WTC11 (cell line): ENCODE data around the gene ERG28. TPM values are rescaled to one million over a fixed set of nuclear protein-coding genes. Genes with fewer than 3 reads are reported as not detected.
"Not testable (repeated sequence)": the region's sequence is repeated elsewhere in the genome, so short reads cannot be mapped to it uniquely, and the experiment has no call there.

Experiments
- ATAC-seq: fragments of 200-7000 bp; cut with Tn5 transposase; 2 replicates; pipeline ENCODE4 v1.10.0; 2021; ENCODE audit warnings: mild to moderate bottlenecking, moderate library complexity
- CTCF ChIA-PET: fragments of 300-600 bp; sonication (Branson Sonifier 250); formaldehyde crosslinking; loops from one replicate; lab custom pipeline; 2021; ENCODE audit warnings: antibody characterized with exemption; lab: Charles Lee
- POLR2A ChIA-PET: fragments of 350-600 bp; sonication (Branson Sonifier 250); formaldehyde crosslinking; loops from one replicate; lab custom pipeline; 2021; ENCODE audit warnings: antibody characterized with exemption; lab: Charles Lee
- DNase-seq: peaks from one replicate; pipeline ENCODE4 v3.0.0; 2021; ENCODE audit warnings: low spot score
- H3K27ac Mint-ChIP-seq: 2 replicates; pipeline ENCODE4 v1.8.0; 2021; ENCODE audit warnings: mixed read lengths
- H3K27me3 Mint-ChIP-seq: 2 replicates; pipeline ENCODE4 v1.8.0; 2021; ENCODE audit warnings: low read depth, mild to moderate bottlenecking, moderate library complexity, mixed read lengths
- H3K36me3 Mint-ChIP-seq: 2 replicates; pipeline ENCODE4 v1.8.0; 2021; ENCODE audit warnings: mixed read lengths
- H3K4me1 Mint-ChIP-seq: 2 replicates; pipeline ENCODE4 v1.8.0; 2022; ENCODE audit warnings: mixed read lengths
- H3K4me3 Mint-ChIP-seq: 2 replicates; pipeline ENCODE4 v1.8.0; 2021; ENCODE audit warnings: mild to moderate bottlenecking, moderate library complexity, mixed read lengths
- H3K9me3 Mint-ChIP-seq: 2 replicates; pipeline ENCODE4 v1.8.0; 2021; ENCODE audit warnings: mixed read lengths
- CREB1 ChIP-seq: sonication (generic); formaldehyde crosslinking; IDR thresholded peaks from 2 replicates; pipeline ENCODE4 v1.8.0; 2023; ENCODE audit warnings: mild to moderate bottlenecking, missing genetic modification reagents
- HMGA2 ChIP-seq: fragments of 250-450 bp; sonication (Bioruptor Pico); IDR thresholded peaks from 2 replicates; pipeline ENCODE4 v1.4.0; 2021; ENCODE audit warnings: mild to moderate bottlenecking, moderate library complexity
- JUN ChIP-seq: sonication (generic); formaldehyde crosslinking; IDR thresholded peaks from 2 replicates; pipeline ENCODE4 v1.8.0; 2023; ENCODE audit warnings: mild to moderate bottlenecking, missing genetic modification reagents
- MYBL2 ChIP-seq: sonication (generic); formaldehyde crosslinking; IDR thresholded peaks from 2 replicates; pipeline ENCODE4 v1.8.1; 2023; ENCODE audit warnings: mild to moderate bottlenecking, moderate library complexity, missing genetic modification reagents
- NFE2L1 ChIP-seq: sonication (generic); formaldehyde crosslinking; IDR thresholded peaks from 2 replicates; pipeline ENCODE4 v1.8.1; 2023; ENCODE audit warnings: missing genetic modification reagents
- NFYB ChIP-seq: sonication (generic); formaldehyde crosslinking; conservative IDR thresholded peaks from 2 replicates; pipeline ENCODE4 v1.8.0; 2022; ENCODE audit warnings: low read depth, missing genetic modification reagents
- NR2C2 ChIP-seq: sonication (generic); formaldehyde crosslinking; IDR thresholded peaks from 2 replicates; pipeline ENCODE4 v1.8.0; 2022; ENCODE audit warnings: mild to moderate bottlenecking, missing genetic modification reagents
- RELA ChIP-seq: sonication (generic); formaldehyde crosslinking; IDR thresholded peaks from 2 replicates; pipeline ENCODE4 v1.8.1; 2022; ENCODE audit warnings: missing genetic modification reagents, mild to moderate bottlenecking, borderline replicate concordance
- ZNF121 ChIP-seq: sonication (generic); formaldehyde crosslinking; IDR thresholded peaks from 2 replicates; pipeline ENCODE4 v1.8.0; 2023; ENCODE audit warnings: missing genetic modification reagents
- ZNF232 ChIP-seq: sonication (generic); formaldehyde crosslinking; IDR thresholded peaks from 2 replicates; pipeline ENCODE4 v1.8.0; 2022; ENCODE audit warnings: mild to moderate bottlenecking, missing genetic modification reagents
- ZNF396 ChIP-seq: fragments of 250-450 bp; sonication (Bioruptor Pico); IDR thresholded peaks from 2 replicates; pipeline ENCODE4 v1.8.0; 2021; ENCODE audit warnings: mild to moderate bottlenecking, moderate library complexity, borderline replicate concordance
- total RNA-seq: library from RNA; stranded (reverse); gene quantifications from 3 replicates; pipeline ENCODE4 v1.2.3, GENCODE V29; 2021
- TF ChIP-seq, protein P1 (sequence below): sonication (generic); formaldehyde crosslinking; IDR thresholded peaks from 2 replicates; pipeline ENCODE4 v1.8.0; 2023; ENCODE audit warnings: missing genetic modification reagents, mild to moderate bottlenecking, borderline replicate concordance
- TF ChIP-seq, protein P2 (sequence below): sonication (generic); formaldehyde crosslinking; conservative IDR thresholded peaks from 2 replicates; pipeline ENCODE4 v1.8.1; 2022; ENCODE audit warnings: mild to moderate bottlenecking, missing genetic modification reagents
- TF ChIP-seq, protein P3 (sequence below): sonication (generic); formaldehyde crosslinking; IDR thresholded peaks from 2 replicates; pipeline ENCODE4 v1.8.0; 2022; ENCODE audit warnings: mild to moderate bottlenecking, missing genetic modification reagents
- TF ChIP-seq, protein P4 (sequence below): fragments of 250-450 bp; sonication (Bioruptor Pico); IDR thresholded peaks from 2 replicates; pipeline ENCODE4 v1.9.0; 2021; ENCODE audit warnings: mild to moderate bottlenecking
- TF ChIP-seq, protein P5 (sequence below): sonication (generic); formaldehyde crosslinking; IDR thresholded peaks from 2 replicates; pipeline ENCODE4 v1.8.1; 2022; ENCODE audit warnings: missing genetic modification reagents, borderline replicate concordance
- TF ChIP-seq, protein P6 (sequence below): sonication (generic); formaldehyde crosslinking; IDR thresholded peaks from 2 replicates; pipeline ENCODE4 v1.8.1; 2022; ENCODE audit warnings: low read depth, missing genetic modification reagents, borderline replicate concordance
- TF ChIP-seq, protein P7 (sequence below): sonication (generic); formaldehyde crosslinking; IDR thresholded peaks from 2 replicates; pipeline ENCODE4 v1.8.0; 2023; ENCODE audit warnings: mild to moderate bottlenecking, missing genetic modification reagents

ERG28 gene
- total RNA-seq, 1 experiment from 2014 or later: 27.9 TPM

DNA sequence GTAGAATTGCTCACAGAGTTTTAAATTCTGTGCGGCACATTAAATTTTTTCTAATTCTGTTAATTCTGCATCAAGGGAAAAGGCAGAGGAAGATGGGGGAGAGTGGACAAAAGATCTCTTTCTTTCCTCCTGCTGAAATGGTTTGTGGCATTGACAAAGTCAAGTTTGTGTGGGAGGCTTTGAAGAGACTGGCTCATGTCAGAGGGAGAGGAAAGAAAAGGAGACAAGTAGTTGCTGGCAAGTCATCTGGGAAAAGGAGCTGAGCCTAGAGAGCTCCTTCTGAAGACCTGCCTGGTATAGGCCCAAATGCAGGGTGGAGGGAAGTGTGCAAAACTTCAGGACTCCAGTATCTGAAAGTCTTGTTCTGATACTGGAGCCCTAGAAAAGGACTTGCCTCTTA, 36.7 kb upstream of the ERG28 start:
- Mint-ChIP-seq H3K36me3 (peaks cover 66% of the 10 kb centered on the region), H3K4me1 (no peaks in the 10 kb centered on the region), H3K4me3 (no peak overlapping the region), H3K27ac (no peak overlapping the region), H3K27me3 (no peaks in the 10 kb centered on the region), H3K9me3 (peaks cover 22% of the 10 kb centered on the region)
- POLR2A ChIA-PET: no interaction called here
- CTCF ChIA-PET: interaction anchor here (1.2 to 1.5 kb wide), 2 partner anchors 12 to 177 kb away, joined by 3 to 7 read pairs; no protein-coding TSS in a partner anchor
- ATAC-seq (no peak), DNase-seq (no peak)
- TF ChIP-seq CREB1 (no peak), RELA (CRISPR knock-in tag) (no peak), JUN (CRISPR knock-in tag) (no peak), ZNF121 (CRISPR knock-in tag) (no peak), ZNF396 (no peak), HMGA2 (CRISPR knock-in tag) (no peak), NFE2L1 (no peak)
- TF ChIP-seq, protein P1, sequence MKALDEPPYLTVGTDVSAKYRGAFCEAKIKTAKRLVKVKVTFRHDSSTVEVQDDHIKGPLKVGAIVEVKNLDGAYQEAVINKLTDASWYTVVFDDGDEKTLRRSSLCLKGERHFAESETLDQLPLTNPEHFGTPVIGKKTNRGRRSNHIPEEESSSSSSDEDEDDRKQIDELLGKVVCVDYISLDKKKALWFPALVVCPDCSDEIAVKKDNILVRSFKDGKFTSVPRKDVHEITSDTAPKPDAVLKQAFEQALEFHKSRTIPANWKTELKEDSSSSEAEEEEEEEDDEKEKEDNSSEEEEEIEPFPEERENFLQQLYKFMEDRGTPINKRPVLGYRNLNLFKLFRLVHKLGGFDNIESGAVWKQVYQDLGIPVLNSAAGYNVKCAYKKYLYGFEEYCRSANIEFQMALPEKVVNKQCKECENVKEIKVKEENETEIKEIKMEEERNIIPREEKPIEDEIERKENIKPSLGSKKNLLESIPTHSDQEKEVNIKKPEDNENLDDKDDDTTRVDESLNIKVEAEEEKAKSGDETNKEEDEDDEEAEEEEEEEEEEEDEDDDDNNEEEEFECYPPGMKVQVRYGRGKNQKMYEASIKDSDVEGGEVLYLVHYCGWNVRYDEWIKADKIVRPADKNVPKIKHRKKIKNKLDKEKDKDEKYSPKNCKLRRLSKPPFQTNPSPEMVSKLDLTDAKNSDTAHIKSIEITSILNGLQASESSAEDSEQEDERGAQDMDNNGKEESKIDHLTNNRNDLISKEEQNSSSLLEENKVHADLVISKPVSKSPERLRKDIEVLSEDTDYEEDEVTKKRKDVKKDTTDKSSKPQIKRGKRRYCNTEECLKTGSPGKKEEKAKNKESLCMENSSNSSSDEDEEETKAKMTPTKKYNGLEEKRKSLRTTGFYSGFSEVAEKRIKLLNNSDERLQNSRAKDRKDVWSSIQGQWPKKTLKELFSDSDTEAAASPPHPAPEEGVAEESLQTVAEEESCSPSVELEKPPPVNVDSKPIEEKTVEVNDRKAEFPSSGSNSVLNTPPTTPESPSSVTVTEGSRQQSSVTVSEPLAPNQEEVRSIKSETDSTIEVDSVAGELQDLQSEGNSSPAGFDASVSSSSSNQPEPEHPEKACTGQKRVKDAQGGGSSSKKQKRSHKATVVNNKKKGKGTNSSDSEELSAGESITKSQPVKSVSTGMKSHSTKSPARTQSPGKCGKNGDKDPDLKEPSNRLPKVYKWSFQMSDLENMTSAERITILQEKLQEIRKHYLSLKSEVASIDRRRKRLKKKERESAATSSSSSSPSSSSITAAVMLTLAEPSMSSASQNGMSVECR (CRISPR knock-in tag): no peak
- TF ChIP-seq, protein P2, sequence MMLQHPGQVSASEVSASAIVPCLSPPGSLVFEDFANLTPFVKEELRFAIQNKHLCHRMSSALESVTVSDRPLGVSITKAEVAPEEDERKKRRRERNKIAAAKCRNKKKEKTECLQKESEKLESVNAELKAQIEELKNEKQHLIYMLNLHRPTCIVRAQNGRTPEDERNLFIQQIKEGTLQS (CRISPR knock-in tag): no peak
- TF ChIP-seq, protein P3, sequence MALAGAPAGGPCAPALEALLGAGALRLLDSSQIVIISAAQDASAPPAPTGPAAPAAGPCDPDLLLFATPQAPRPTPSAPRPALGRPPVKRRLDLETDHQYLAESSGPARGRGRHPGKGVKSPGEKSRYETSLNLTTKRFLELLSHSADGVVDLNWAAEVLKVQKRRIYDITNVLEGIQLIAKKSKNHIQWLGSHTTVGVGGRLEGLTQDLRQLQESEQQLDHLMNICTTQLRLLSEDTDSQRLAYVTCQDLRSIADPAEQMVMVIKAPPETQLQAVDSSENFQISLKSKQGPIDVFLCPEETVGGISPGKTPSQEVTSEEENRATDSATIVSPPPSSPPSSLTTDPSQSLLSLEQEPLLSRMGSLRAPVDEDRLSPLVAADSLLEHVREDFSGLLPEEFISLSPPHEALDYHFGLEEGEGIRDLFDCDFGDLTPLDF (CRISPR knock-in tag): no peak
- TF ChIP-seq, protein P4, sequence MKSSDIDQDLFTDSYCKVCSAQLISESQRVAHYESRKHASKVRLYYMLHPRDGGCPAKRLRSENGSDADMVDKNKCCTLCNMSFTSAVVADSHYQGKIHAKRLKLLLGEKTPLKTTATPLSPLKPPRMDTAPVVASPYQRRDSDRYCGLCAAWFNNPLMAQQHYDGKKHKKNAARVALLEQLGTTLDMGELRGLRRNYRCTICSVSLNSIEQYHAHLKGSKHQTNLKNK (CRISPR knock-in tag): no peak
- TF ChIP-seq, protein P5, sequence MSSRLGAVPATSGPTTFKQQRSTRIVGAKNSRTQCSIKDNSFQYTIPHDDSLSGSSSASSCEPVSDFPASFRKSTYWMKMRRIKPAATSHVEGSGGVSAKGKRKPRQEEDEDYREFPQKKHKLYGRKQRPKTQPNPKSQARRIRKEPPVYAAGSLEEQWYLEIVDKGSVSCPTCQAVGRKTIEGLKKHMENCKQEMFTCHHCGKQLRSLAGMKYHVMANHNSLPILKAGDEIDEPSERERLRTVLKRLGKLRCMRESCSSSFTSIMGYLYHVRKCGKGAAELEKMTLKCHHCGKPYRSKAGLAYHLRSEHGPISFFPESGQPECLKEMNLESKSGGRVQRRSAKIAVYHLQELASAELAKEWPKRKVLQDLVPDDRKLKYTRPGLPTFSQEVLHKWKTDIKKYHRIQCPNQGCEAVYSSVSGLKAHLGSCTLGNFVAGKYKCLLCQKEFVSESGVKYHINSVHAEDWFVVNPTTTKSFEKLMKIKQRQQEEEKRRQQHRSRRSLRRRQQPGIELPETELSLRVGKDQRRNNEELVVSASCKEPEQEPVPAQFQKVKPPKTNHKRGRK (CRISPR knock-in tag): no peak
- TF ChIP-seq, protein P6, sequence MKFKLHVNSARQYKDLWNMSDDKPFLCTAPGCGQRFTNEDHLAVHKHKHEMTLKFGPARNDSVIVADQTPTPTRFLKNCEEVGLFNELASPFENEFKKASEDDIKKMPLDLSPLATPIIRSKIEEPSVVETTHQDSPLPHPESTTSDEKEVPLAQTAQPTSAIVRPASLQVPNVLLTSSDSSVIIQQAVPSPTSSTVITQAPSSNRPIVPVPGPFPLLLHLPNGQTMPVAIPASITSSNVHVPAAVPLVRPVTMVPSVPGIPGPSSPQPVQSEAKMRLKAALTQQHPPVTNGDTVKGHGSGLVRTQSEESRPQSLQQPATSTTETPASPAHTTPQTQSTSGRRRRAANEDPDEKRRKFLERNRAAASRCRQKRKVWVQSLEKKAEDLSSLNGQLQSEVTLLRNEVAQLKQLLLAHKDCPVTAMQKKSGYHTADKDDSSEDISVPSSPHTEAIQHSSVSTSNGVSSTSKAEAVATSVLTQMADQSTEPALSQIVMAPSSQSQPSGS (CRISPR knock-in tag): no peak

DNA sequence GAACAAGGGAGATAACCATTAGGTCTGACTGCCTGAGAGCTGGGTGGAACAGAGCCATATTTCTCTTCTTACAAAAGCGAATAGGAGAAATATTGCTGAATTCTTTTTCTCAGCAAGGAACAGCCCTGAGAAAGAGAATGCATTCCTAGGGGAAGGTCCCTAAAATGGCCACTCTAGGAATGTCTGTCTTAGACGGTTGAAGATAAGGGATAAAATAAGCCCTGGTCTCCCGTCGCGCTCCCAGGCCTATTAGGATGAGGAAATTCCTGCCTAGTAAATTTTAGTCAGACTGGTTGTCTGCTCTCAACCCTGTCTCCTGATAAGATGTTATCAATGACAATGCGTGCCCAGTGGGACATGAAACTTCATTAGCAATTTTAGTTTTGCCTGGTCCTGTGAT, 34.3 kb upstream of the ERG28 start:
- Mint-ChIP-seq H3K36me3 (peaks cover 67% of the 10 kb centered on the region), H3K9me3 (peaks cover 22% of the 10 kb centered on the region)
- ATAC-seq, DNase-seq, H3K4me3 Mint-ChIP-seq, POLR2A ChIA-PET, H3K27me3 Mint-ChIP-seq, CTCF ChIA-PET, H3K27ac Mint-ChIP-seq, H3K4me1 Mint-ChIP-seq: not testable (repeated sequence)

DNA sequence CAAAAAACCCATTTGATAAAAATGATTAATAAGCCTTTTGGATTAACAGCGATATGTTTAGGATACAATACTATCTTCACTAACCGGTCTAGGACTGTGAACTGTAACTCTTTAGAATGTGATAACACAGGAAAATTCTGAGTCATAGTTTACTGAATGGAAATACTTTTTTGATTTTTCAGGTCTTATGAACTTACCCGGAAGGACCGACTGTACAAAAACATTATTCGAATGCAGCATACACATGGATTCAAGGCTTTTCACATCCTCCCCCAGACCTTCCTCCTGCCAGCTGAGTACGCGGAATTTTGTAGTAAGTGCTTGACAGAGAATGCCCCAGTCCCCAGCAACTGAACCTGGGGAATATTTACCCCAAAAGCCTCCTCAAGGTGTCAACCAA, 29.3 kb upstream of the ERG28 start:
- POLR2A ChIA-PET: no interaction called here
- Mint-ChIP-seq H3K4me1 (no peaks in the 10 kb centered on the region), H3K27me3 (no peaks in the 10 kb centered on the region), H3K27ac (no peak overlapping the region), H3K36me3 (peaks cover 47% of the 10 kb centered on the region), H3K4me3 (no peak overlapping the region), H3K9me3 (peaks cover 16% of the 10 kb centered on the region)
- TF ChIP-seq, protein P7, sequence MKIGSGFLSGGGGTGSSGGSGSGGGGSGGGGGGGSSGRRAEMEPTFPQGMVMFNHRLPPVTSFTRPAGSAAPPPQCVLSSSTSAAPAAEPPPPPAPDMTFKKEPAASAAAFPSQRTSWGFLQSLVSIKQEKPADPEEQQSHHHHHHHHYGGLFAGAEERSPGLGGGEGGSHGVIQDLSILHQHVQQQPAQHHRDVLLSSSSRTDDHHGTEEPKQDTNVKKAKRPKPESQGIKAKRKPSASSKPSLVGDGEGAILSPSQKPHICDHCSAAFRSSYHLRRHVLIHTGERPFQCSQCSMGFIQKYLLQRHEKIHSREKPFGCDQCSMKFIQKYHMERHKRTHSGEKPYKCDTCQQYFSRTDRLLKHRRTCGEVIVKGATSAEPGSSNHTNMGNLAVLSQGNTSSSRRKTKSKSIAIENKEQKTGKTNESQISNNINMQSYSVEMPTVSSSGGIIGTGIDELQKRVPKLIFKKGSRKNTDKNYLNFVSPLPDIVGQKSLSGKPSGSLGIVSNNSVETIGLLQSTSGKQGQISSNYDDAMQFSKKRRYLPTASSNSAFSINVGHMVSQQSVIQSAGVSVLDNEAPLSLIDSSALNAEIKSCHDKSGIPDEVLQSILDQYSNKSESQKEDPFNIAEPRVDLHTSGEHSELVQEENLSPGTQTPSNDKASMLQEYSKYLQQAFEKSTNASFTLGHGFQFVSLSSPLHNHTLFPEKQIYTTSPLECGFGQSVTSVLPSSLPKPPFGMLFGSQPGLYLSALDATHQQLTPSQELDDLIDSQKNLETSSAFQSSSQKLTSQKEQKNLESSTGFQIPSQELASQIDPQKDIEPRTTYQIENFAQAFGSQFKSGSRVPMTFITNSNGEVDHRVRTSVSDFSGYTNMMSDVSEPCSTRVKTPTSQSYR (CRISPR knock-in tag): no peak
- TF ChIP-seq MYBL2 (CRISPR knock-in tag) (no peak), NFYB (CRISPR knock-in tag) (no peak), ZNF232 (CRISPR knock-in tag) (no peak), NR2C2 (CRISPR knock-in tag) (no peak)
- CTCF ChIA-PET: no interaction called here
- DNase-seq (no peak), ATAC-seq (no peak)
